NCI-H2081 treated with DMSO at 0.1 percent for 48 hours (cell line): ENCODE results near the gene UNC45A.
"Not testable (repeated sequence)": the region's sequence is repeated elsewhere in the genome, so short reads cannot be mapped to it uniquely, and the experiment has no call there.

Experiments
- DNase-seq: peaks from one replicate; lab custom pipeline; 2025; lab: John Stamatoyannopoulos, UW

The UNC45A gene, protein sequence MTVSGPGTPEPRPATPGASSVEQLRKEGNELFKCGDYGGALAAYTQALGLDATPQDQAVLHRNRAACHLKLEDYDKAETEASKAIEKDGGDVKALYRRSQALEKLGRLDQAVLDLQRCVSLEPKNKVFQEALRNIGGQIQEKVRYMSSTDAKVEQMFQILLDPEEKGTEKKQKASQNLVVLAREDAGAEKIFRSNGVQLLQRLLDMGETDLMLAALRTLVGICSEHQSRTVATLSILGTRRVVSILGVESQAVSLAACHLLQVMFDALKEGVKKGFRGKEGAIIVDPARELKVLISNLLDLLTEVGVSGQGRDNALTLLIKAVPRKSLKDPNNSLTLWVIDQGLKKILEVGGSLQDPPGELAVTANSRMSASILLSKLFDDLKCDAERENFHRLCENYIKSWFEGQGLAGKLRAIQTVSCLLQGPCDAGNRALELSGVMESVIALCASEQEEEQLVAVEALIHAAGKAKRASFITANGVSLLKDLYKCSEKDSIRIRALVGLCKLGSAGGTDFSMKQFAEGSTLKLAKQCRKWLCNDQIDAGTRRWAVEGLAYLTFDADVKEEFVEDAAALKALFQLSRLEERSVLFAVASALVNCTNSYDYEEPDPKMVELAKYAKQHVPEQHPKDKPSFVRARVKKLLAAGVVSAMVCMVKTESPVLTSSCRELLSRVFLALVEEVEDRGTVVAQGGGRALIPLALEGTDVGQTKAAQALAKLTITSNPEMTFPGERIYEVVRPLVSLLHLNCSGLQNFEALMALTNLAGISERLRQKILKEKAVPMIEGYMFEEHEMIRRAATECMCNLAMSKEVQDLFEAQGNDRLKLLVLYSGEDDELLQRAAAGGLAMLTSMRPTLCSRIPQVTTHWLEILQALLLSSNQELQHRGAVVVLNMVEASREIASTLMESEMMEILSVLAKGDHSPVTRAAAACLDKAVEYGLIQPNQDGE

DNA sequence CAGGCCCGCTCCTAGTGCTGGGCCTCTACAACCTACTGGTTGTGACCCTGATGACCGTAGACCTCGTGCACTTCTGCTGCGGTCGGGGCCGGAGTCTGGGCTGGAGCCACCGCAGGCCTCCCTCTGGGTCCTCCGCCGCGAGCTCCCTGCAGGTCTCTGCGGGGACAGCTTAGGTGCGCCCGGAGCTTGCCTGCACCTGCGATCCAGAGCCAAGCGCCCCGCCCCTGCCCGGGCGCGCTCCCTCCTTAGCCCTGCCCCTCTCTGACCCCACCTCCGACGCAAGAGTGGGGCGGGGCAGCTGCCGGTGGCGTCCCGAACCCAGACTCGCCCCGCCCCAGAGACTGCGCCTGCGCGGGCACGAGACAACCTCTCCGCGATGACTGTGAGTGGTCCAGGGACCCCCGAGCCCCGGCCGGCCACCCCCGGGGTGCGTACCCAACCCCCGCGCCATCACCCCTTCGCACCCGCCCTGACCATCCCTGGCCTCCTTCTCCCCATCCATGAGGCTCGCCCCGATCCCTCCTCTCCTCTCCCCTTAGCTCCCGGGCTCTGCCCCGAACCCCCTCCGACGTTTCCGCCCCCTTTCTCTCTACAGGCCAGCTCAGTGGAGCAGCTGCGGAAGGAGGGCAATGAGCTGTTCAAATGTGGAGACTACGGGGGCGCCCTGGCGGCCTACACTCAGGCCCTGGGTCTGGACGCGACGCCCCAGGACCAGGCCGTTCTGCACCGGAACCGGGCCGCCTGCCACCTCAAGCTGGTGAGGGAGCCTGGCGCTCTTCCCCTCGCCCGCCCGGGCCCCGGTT lies at the start of gene UNC45A:
Gene UNC45A (plus strand): TSS at position 337 of the 803 bp plus-strand sequence. CDS start 40 bp downstream, at position 377.
- peak; percentile 72 for DNase-seq

DNA sequence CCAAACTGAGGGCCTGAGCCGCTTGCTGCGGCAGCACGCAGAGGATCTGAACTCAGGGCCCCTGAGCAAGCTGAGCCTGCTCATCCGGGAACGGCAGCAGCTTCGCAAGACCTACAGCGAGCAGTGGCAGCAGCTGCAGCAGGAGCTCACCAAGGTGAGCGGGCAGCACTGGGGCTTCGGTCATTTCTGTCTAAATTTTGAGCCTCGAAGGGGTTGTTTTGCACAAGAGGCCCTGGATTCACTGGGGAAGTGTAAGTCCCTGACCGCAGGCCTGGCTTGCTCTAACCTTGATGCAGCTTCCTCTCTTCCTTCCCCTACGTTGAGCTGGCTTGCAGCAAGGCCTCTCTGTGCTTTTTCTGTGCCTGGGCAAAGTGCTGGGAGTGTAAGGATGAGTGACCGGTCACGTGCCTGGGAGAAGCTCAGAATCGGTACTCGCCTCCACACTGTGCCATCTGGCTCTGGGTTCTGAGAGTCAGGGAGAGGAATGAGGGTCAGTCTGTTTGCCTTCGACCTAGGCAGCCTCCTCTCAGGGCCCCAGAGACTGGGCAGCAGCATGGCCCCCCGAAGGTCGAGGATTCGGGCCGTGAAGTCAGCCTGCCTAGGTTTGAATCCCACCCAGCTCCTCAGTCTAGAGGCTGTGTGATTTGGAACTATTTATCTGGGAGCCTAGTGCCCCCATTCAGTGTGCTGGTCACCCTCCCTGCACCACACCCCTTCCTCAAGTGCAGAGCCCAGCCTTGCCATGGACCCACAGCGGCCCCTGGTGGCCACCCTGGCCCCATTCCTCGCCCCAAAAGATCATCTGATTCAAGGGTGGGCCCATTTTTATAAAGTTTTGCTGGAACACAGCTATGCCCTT lies 49.4 kb upstream of the UNC45A start:
- no peak for DNase-seq

DNA sequence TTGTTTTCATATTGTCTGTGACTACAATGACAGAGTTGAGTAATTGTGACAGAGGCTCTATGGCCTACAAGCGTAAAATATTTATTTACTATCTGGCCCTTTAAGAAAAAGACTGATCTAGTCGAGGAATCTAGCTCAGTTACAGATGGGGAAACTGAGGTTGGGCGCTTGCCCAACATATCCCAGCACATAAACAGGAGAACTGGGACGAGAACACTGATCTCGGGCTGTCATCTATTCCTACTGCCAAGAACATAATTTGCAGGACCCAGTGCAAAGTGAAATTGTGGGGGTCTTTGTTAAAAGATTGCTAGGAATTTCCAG lies 48.8 kb upstream of the UNC45A start:
- DNase-seq = no peak

DNA sequence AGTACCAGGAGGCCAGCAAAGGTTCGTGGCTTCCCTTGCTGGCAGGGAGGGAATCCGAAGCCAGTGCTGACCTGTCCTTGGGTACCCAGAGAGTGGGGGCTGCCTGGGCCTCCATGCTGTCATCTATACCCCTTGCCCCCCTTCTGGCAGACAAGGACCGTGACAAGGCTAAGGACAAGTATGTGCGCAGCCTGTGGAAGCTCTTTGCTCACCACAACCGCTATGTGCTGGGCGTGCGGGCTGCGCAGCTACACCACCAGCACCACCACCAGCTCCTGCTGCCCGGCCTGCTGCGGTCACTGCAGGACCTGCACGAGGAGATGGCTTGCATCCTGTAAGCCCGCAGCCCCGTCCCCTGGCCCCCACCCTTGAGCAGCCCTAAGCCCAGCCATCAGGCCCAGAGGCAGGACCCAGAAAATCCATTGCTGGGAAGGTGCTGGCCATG lies 48.0 kb upstream of the UNC45A start:
- DNase-seq = no peak

DNA sequence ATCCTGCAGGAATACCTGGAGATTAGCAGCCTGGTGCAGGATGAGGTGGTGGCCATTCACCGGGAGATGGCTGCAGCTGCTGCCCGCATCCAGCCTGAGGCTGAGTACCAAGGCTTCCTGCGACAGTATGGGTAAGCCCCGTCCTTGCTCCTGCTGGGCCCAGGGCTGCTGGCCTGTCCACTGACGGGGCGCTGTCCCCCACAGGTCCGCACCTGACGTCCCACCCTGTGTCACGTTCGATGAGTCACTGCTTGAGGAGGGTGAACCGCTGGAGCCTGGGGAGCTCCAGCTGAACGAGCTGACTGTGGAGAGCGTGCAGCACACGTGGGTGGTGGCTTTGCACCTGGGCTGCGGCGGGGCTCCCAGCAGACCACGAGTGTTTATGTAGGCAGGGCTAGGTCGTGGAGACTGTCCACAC lies 45.8 kb upstream of the UNC45A start:
- DNase-seq = no peak

DNA sequence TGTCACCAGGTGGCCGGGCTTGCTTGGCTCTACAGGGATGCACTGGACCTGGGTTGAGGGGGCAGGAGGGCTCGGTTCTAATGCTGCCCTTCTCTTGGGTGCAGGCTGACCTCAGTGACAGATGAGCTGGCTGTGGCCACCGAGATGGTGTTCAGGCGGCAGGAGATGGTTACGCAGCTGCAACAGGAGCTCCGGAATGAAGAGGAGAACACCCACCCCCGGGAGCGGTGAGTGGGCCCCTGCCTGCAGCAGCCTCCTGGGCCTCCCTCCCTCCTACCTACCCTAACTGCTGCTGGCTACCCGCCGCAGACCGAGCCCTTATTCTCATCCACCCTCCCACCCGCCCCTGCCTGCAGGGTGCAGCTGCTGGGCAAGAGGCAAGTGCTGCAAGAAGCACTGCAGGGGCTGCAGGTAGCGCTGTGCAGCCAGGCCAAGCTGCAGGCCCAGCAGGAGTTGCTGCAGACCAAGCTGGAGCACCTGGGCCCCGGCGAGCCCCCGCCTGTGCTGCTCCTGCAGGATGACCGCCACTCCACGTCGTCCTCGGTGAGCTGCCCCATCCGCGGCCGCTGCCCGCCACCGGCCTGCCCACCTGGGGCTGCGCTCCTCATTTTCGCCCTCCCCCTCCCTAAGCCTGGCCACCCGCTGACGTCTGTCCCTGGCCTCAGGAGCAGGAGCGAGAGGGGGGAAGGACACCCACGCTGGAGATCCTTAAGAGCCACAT lies 45.2 kb upstream of the UNC45A start:
- no peak for DNase-seq

DNA sequence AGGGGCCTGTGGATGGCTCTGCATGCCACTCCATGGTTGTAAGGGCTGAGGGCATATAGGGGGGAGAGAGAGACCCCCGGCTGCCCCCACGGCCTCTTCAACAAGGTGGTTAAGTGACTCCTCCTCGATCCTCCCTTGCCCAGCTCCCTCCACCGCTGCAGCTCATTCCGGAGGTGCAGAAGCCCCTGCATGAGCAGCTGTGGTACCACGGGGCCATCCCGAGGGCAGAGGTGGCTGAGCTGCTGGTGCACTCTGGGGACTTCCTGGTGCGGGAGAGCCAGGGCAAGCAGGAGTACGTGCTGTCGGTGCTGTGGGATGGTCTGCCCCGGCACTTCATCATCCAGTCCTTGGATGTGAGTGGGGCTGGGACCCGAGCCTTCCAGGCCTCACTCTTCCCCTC lies 44.2 kb upstream of the UNC45A start:
- no peak for DNase-seq

DNA sequence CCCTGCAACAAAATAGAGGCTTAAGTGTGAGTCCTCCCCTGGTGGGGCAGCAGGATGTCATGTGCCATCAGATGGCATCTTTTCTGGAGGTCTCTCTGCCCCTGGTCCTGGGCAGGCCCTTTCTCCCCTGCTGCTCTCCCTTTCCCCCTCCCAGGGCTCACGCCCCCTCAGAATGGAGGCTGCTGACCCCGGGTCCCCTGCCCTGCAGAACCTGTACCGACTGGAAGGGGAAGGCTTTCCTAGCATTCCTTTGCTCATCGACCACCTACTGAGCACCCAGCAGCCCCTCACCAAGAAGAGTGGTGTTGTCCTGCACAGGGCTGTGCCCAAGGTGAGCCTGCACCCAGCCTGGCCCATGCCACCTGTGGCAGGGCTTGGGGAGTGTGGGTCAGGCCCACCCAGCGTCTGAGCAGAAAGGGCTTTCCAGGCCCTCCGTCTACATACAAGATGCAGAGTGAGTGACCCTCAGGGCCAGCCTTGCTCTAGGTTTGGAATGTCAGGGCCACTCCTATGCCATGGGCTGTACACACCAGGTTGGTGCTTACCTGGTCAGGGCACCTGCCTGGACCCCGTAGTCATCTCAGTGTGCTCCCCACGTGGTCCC lies 43.6 kb upstream of the UNC45A start:
- no peak for DNase-seq

DNA sequence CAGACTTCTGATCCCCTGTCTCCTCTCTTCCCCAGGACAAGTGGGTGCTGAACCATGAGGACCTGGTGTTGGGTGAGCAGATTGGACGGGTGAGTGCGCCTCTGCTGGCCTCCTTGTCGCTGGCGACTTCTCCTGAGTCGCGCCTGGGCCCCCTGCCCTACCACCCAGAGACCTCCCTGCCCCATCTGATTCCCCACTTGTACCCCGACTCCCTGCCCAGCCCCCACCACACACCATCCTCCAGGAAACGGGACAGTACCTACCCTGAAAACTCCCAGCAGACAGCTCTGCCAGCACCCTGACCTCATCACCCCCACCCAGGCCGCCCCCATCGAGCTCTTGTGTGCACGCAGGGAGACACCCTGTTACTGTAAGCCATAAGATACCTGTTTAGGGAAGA lies 43.1 kb upstream of the UNC45A start:
- no peak for DNase-seq

DNA sequence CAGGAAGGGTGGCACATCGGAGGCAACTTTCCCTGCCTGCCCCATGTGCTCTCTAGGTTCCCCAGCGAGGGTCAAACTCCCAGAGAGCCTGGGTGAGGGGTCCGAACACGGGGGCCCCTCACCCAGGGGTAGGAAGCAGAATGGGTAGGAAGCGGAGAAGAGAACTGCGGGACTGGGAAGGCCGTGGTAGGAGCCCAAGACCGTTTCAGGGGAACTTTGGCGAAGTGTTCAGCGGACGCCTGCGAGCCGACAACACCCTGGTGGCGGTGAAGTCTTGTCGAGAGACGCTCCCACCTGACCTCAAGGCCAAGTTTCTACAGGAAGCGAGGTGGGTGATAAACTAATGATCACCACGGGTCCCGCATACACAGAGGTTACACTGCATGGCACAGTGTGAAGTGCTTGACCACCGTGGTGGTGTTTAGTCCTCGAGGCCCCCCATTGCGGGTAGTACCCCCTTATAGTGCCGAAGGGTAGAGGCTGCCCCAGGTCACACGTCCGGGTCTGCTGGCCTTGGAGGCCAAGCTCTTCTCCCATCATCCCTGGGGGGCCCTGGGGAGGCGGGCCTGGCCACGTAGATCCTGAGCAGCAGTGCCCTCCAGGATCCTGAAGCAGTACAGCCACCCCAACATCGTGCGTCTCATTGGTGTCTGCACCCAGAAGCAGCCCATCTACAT lies 42.4 kb upstream of the UNC45A start:
- DNase-seq = no peak

DNA sequence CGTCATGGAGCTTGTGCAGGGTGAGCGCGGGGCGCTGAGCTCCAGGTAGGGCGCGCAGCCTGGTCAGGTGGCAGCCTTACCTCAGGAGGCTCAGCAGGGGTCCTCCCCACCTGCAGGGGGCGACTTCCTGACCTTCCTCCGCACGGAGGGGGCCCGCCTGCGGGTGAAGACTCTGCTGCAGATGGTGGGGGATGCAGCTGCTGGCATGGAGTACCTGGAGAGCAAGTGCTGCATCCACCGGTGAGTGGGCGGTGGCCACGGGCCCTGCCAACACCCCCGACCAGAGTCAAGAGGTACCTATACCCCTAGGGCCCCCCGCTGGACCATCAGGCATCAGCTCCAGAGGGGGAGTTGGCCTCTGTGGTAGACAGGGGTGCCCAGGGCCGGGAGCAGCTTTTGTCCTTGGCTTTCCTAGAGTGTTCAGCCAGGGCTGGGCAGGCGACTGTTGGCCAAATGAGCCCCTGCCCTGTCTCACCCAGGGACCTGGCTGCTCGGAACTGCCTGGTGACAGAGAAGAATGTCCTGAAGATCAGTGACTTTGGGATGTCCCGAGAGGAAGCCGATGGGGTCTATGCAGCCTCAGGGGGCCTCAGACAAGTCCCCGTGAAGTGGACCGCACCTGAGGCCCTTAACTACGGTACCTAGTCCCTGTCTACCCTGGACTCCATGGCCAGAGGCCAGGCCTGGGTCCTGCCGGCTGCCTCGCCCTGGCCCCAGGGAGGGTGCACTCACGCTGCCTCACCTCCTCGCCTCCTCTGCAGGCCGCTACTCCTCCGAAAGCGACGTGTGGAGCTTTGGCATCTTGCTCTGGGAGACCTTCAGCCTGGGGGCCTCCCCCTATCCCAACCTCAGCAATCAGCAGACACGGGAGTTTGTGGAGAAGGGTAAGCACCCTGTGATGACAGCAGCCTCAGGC lies 41.7 kb upstream of the UNC45A start:
- DNase-seq = no peak

DNA sequence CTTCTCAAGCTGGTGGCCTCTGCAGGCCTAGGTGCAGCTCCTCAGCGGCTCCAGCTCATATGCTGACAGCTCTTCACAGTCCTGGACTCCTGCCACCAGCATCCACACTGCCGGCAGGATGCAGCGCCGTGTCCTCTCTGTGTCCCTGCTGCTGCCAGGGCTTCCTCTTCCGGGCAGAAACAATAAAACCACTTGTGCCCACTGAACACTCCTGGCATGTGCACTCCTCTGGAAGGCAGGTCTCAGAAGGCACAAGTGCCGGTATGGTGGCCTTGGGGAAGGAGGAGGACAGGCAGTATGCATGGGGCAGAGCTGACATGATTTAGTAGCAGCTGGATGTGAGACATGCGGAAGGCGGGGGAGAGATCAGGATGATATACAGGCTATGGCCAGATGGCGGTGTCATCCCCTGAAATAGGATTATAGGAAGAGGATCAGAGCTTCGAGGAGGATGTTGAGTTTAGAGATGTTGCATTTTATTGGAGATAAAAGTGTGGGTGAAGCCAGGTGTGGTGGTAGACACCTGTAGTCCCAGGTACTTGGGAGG lies 39.4 kb upstream of the UNC45A start:
- no peak for DNase-seq

DNA sequence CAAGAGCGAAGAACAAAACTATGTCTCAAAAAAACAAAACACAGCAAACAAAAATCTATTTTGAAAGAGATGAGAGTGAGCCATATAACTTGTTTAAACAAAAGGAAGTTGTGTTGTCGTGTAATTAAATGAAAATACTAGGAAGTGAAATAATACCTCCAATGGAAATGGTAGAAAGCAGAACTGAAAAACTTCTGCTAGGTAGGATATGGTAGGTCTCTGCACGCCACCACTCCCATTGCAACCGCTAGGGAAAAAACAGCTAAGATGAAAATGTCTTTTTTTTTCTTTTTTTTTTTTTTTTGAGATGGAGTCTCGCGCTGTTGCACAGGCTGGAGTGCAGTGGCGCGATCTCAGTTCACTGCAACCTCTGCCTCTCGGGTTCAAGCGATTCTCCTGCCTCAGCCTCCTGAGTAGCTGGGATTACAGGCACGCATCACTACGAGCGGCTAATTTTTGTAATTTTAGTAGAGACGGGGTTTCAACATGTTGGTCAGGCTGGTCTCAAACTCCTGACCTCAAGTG lies 37.9 kb upstream of the UNC45A start:
- not testable (repeated sequence) for DNase-seq

DNA sequence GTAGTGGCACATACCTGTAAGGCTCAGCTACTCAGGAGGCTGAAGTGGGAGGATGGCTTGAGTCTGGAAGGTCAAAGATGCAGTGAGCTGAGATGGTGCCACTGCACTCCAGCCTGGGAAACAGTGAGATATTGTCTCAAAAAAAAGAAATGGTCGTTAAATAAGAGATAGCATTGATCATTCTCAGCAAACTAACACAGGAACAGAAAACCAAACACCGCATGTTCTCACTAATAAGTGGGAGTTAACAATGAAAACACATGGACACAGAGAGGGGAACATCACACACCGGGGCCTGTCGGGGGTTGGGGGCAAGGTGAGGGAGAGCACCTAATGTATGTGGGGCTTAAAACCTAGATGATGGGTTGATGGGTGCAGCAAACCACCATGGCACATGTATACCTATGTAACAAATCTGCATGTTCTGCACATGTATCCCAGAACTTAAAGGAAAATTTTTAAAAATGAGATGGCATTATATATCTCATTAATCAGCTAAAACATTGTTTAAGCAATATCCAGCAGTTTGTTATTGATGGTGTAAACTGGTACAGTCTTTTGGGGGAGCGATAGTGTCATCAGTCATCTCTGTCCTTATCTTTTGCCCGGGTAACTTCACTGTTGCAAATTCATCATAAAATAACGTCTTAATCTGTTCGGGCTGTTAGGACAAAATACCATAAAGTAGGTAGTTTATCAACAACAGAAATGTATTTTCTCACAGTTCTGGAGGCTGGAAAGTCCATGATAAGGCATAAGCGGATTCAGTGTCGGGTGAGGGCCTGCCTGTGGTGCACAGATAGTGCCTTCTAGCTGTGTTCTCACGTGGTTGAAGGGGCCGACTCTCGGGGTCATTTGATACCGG lies 33.7 kb upstream of the UNC45A start:
- DNase-seq = no peak

DNA sequence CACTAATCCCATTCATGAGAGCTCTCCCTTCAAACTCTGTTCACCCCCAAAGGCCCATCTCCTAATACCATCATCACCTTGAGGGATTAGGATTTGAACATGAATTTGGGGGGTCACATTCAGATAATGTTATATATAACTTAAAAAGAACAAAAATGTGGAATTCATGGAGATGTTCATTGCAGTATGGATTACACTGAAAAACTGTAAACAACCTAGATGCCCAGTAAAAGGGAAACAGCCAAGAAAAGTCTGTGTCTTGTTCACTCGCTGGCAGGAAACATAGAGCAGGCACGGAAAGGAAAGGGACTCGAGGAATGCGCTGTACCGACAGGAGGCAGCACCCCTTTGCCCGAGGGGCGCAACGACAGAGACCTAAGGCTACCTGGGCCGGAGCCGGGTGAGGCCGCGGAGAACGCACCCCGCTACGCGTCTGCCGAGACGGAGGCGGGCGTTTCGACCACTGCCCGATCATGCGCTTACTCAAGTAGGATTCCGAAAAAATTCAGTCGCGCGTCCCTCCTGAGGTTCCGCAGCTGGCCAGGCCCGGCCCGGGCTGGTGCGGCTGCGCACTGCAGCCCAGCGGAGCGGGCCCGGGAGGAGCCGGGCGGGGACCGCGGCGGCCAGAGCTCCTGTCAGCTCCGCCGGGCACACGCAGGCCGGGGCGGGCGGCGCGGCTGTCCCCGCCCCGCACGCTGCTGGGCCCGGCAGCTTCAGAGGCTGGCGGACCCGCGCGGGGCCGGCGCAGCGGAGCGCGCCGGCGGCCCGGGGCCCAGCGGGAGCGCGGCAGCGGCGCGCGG lies 32.8 kb upstream of the UNC45A start:
- no peak for DNase-seq
